Stimulated activated naive B cell treated with anti-CD40 and anti-IgM and Interleukin-4, amounts not matched to agents 10 μg/mL and 1 μg/mL and 100 μg/mL, for 72 hours (primary cell): ENCODE data around the gene TRAPPC5.

ENCODE experiments used
- ATAC-seq, 2 donors: fragments of 150-1000 bp; cut with Tn5 transposase; replicated peaks; 2 replicates each; pipeline ENCODE4 v1.10.0; 2021; ENCODE audit warnings: moderate library complexity in 1 of 2
- DNase-seq: peaks from one replicate; pipeline ENCODE4 v3.0.0; 2021
- H3K27ac Mint-ChIP-seq: one replicate; pipeline ENCODE4 v1.8.0; 2022; ENCODE audit warnings: mild to moderate bottlenecking, mixed read lengths
- H3K27me3 Mint-ChIP-seq, 2 donors: one replicate each; pipeline ENCODE4 v1.8.0; 2022; ENCODE audit warnings: mixed read lengths in 2 of 2
- H3K36me3 Mint-ChIP-seq, 2 donors: one replicate each; pipeline ENCODE4 v1.8.0; 2022; ENCODE audit warnings: mixed read lengths in 2 of 2, mild to moderate bottlenecking in 1 of 2
- H3K4me1 Mint-ChIP-seq, 2 donors: one replicate each; pipeline ENCODE4 v1.8.0; 2022; ENCODE audit warnings: mixed read lengths in 2 of 2, mild to moderate bottlenecking in 1 of 2
- H3K4me3 Mint-ChIP-seq, 2 donors: one replicate each; pipeline ENCODE4 v1.8.0; 2022; ENCODE audit warnings: mild to moderate bottlenecking in 2 of 2, mixed read lengths in 2 of 2, moderate library complexity in 1 of 2
- H3K9me3 Mint-ChIP-seq, 2 donors: one replicate each; pipeline ENCODE4 v1.8.0; 2022; ENCODE audit warnings: mixed read lengths in 2 of 2, mild to moderate bottlenecking in 1 of 2

The TRAPPC5 gene

DNA sequence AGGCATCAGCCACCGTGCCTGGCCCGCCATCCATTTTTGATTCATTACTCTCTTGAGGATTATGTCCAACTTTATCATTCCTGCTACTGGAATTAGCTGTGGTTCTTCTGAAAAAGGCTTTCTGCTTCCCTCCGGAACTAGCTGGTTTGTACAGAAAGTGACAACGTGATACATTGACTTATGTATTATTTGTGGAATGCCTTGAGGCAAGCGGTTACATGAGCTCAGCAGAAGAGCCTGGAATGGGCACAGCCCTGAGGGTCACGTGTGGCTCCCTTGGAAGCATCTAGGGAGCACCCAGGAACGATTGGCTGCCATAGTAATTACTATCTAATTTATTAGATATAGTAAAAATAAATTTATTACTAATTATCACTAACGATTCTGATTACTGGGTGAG lies 26.2 kb upstream of the TRAPPC5 start:
- peaks cover 9 to 23% of the 10 kb centered on the region in 2 donors for H3K4me1 Mint-ChIP-seq
- no peaks in the 10 kb centered on the region for H3K9me3 Mint-ChIP-seq
- peaks cover 0 to 7% of the 10 kb centered on the region in 2 donors for H3K27me3 Mint-ChIP-seq

DNA sequence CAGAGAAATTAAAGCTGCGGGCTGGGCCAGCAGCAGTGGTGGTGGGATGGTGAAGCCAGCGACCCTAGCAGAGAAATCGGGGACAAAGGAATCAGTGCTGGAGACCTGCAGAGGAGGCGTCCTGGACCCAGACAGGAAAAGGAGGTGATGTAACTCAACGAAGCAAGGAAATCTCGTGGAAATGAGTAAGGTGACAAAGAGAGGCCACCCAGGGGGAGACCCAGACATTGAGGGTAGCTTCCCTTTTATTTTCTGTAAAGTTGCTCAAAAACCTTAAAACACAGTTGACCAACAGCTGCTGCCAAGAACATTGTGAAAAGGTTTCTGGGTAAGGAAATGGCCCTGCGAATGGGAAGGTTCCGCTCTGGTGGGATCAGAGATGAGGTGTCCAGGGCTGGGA lies 25.1 kb upstream of the TRAPPC5 start:
- Mint-ChIP-seq H3K9me3 (no peaks in the 10 kb centered on the region), H3K4me3 (no peak overlapping the region), H3K27me3 (no peaks in the 10 kb centered on the region), H3K27ac (peak overlapping the region; percentile 32), H3K36me3 (peaks cover 0 to 2% of the 10 kb centered on the region in 2 donors), H3K4me1 (peaks cover 9 to 23% of the 10 kb centered on the region in 2 donors)
- no peak for ATAC-seq
- no peak for DNase-seq

More for the DNA sequence above, 26.2 kb upstream of the TRAPPC5 start:
- Mint-ChIP-seq H3K36me3 (peaks cover 0 to 2% of the 10 kb centered on the region in 2 donors), H3K4me3 (no peak overlapping the region), H3K27ac (no peak overlapping the region)
- no peak for ATAC-seq
- DNase-seq, result no peak

DNA sequence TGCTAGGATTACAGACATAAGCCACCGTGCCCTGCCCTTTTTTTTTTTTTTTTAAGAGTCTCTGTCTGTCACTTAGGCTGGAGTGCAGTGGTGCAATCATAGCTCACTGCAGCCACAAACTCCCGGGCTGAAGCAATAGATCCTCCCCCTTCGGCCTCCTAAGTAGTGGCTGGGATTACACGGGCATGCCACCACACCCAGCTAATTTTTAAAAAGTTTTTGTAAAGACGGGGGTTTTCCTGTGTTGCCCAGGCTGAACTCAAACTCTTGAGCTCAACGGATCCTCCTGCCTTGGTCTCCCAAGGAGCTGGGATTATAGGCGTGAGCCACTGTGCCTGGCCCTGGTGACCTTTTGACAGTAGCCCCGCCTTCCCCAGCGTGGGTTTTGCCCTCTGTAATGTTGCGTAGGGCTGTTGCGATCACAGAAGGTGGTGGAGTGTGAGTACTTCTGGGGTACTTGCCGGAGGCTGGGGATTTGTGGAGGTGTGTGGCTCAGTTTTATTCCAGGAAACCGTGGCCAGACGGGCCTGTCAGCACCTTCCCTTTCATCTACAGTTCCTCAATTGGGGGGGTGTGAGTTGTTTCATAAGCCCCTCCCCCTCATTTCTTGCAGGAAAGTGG lies 23.4 kb upstream of the TRAPPC5 start:
- H3K4me1 Mint-ChIP-seq, result peaks cover 7 to 19% of the 10 kb centered on the region in 2 donors
- peak; percentile 53 to 68 for ATAC-seq
- peak overlapping the region; percentile 13 to 82 for H3K4me3 Mint-ChIP-seq
- no peaks in the 10 kb centered on the region for H3K9me3 Mint-ChIP-seq
- H3K27me3 Mint-ChIP-seq, result no peaks in the 10 kb centered on the region
- H3K36me3 Mint-ChIP-seq, result peaks cover 0 to 2% of the 10 kb centered on the region in 2 donors
- peak; percentile 44 for DNase-seq
- H3K27ac Mint-ChIP-seq, result peak overlapping the region; percentile 90

DNA sequence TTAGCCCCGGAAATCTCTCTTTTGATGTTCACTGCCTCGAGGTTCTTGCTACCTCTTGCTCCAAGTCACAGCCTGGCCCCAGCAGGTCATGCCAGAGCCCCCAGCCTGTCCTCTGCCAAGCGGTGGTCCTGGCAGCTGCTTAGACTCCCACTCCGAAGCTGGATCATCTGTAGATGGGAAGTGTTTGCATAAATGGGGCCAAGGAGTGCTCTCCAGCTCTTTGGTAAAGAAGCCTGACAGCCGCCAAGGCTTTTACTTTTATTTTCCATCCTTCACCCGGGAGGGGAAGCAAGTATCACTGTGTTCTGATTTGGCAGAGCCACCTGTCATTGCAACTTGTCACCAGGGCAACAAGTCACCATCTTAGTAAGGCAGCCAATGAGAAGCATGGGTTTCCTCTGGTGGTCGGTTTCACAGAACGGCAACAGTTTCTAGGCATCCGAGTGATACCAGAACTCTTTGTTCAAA lies 22.4 kb upstream of the TRAPPC5 start:
- H3K27me3 Mint-ChIP-seq, result no peaks in the 10 kb centered on the region
- no peaks in the 10 kb centered on the region for H3K9me3 Mint-ChIP-seq
- peak; percentile 97 to 99 for ATAC-seq
- H3K4me3 Mint-ChIP-seq, result peak overlapping the region; percentile 78 to 82
- no peaks in the 10 kb centered on the region for H3K36me3 Mint-ChIP-seq
- peak; percentile 70 for DNase-seq
- peaks cover 5 to 15% of the 10 kb centered on the region in 2 donors for H3K4me1 Mint-ChIP-seq
- peak overlapping the region; percentile 90 for H3K27ac Mint-ChIP-seq

- Mint-ChIP-seq H3K36me3 (no peaks in the 10 kb centered on the region), H3K4me3 (no peak overlapping the region), H3K4me1 (peaks cover 3 to 15% of the 10 kb centered on the region in 2 donors), H3K27ac (no peak overlapping the region), H3K9me3 (no peaks in the 10 kb centered on the region), H3K27me3 (peaks cover 5 to 8% of the 10 kb centered on the region in 2 donors)
- DNase-seq, result no peak
- no peak for ATAC-seq
Measured at GRCh38 chr19:7661744-7662538, 18.7 kb upstream of the TRAPPC5 start.

DNA sequence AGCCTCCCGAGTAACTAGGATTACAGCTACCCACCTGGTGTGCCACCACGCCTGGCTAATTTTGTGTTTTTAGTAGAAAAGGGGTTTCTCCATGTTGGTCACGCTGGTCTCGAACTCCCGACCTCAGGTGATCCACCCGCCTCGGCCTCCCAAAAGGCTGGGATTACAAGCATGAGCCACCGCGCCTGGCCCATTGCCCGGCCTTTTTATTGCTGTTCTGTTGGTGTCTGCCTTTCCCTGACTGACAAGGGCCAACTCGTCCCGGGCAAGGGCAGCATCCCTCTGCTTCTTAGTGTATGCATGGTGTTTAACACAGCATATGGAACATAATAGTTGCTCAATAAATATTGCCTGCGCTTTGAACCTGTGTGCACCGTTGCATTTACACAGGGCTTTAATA lies 18.0 kb upstream of the TRAPPC5 start:
- no peak overlapping the region for H3K27ac Mint-ChIP-seq
- no peak overlapping the region for H3K4me3 Mint-ChIP-seq
- H3K36me3 Mint-ChIP-seq, result no peaks in the 10 kb centered on the region
- no peak for DNase-seq
- H3K9me3 Mint-ChIP-seq, result no peaks in the 10 kb centered on the region
- peaks cover 0 to 8% of the 10 kb centered on the region in 2 donors for H3K4me1 Mint-ChIP-seq
- ATAC-seq, result no peak
- H3K27me3 Mint-ChIP-seq, result peaks cover 10 to 13% of the 10 kb centered on the region in 2 donors

GRCh38 chr19:7663706-7664105 lies 16.9 kb upstream of the TRAPPC5 start:
- ATAC-seq (no peak), DNase-seq (no peak)
- peaks cover 10 to 13% of the 10 kb centered on the region in 2 donors for H3K27me3 Mint-ChIP-seq
- no peak overlapping the region for H3K4me3 Mint-ChIP-seq
- no peaks in the 10 kb centered on the region for H3K9me3 Mint-ChIP-seq
- H3K27ac Mint-ChIP-seq, result no peak overlapping the region
- no peaks in the 10 kb centered on the region for H3K36me3 Mint-ChIP-seq
- H3K4me1 Mint-ChIP-seq, result no peaks in the 10 kb centered on the region

DNA sequence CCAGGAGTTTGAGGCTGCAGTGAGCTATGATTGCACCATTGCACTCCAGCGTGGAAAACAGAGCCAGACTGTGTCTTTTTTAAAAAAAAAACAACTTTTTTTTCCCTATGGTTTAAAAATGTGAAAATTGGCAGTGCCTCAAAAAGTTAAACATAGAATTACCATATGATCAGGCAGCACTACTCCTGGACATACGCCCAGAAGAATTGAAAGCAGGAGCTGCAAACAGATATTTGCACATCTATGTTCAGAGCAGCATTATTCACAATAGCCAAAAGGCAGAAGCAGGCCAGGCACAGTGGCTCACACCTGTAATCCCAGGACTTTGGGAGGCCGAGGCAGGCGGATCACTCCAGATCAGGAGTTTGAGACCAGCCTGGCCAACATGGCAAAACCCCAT lies 15.6 kb upstream of the TRAPPC5 start:
- no peak for ATAC-seq
- DNase-seq, result no peak
- no peak overlapping the region for H3K4me3 Mint-ChIP-seq
- no peaks in the 10 kb centered on the region for H3K9me3 Mint-ChIP-seq
- H3K27ac Mint-ChIP-seq, result no peak overlapping the region
- peaks cover 19 to 23% of the 10 kb centered on the region in 2 donors for H3K27me3 Mint-ChIP-seq
- H3K36me3 Mint-ChIP-seq, result no peaks in the 10 kb centered on the region
- peaks cover 2% of the 10 kb centered on the region in 2 donors for H3K4me1 Mint-ChIP-seq

- H3K4me1 Mint-ChIP-seq, result peaks cover 9 to 10% of the 10 kb centered on the region in 2 donors
- ATAC-seq, result no peak
- peak within 1 kb of the TSS in 1 of 2 donors; percentile 22 for H3K4me3 Mint-ChIP-seq
- no peak for DNase-seq
- H3K27me3 Mint-ChIP-seq, result peaks cover 43 to 52% of the 10 kb centered on the region in 2 donors
- no peak within 1 kb of the TSS for H3K27ac Mint-ChIP-seq
- no peaks in the 10 kb centered on the region for H3K9me3 Mint-ChIP-seq
- no peaks in the 10 kb centered on the region for H3K36me3 Mint-ChIP-seq
Measured at GRCh38 chr19:7668842-7669241, 11.8 kb upstream of the TRAPPC5 start, which contains the start of gene RETN. TSS of gene RETN (plus strand) at chr19:7669049. CDS start at chr19:7669327, 278 bp downstream.

DNA sequence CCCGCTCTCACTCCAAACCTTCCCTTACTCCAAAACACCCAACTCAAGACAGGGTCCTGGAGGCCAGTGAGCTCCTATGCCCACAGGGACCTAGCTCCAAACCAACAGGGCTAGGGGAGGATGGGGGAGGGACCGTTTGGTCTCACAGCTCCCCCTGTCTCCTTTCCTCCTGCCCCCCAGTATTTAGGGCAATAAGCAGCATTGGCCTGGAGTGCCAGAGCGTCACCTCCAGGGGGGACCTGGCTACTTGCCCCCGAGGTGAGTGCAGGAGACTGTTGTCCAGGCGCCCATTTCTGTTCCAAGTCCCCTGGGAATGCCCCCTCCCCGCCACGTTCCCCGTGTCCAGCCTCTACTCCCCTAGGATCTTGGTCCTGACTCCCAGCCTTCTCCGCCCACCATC lies 11.0 kb upstream of the TRAPPC5 start:
- Mint-ChIP-seq H3K36me3 (peaks cover 0 to 3% of the 10 kb centered on the region in 2 donors), H3K27me3 (peaks cover 51 to 60% of the 10 kb centered on the region in 2 donors), H3K27ac (no peak overlapping the region), H3K9me3 (peaks cover 0 to 2% of the 10 kb centered on the region in 2 donors), H3K4me3 (no peak overlapping the region), H3K4me1 (peaks cover 9 to 12% of the 10 kb centered on the region in 2 donors)
- DNase-seq (no peak), ATAC-seq (no peak)

DNA sequence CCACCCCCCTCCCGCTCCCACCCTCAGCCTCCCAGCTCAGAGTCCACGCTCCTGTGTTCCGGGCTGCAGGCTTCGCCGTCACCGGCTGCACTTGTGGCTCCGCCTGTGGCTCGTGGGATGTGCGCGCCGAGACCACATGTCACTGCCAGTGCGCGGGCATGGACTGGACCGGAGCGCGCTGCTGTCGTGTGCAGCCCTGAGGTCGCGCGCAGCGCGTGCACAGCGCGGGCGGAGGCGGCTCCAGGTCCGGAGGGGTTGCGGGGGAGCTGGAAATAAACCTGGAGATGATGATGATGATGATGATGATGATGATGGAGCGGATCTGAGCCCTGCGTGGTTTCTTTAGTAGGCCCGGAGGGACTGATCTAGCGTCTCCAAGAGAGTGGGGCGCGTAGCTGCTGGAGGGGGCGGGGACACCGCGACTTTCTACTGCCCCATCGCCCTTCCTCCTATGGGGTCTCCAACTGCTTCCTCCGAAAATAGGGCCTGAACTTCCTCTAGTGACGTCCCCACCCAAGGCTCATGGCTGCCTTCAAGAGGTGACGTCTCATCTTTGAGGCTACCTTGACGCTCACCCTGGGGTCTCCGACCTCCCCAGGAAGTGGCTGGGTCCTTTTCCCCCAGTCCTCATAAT lies 10.4 kb upstream of the TRAPPC5 start:
- H3K4me3 Mint-ChIP-seq, result peak overlapping the region; percentile 71 to 80
- DNase-seq (no peak), ATAC-seq (peak; percentile 71 to 72)
- H3K27ac Mint-ChIP-seq, result peak overlapping the region; percentile 47
- peaks cover 0 to 3% of the 10 kb centered on the region in 2 donors for H3K36me3 Mint-ChIP-seq
- H3K4me1 Mint-ChIP-seq, result peaks cover 9 to 12% of the 10 kb centered on the region in 2 donors
- H3K9me3 Mint-ChIP-seq, result peaks cover 0 to 2% of the 10 kb centered on the region in 2 donors
- peaks cover 51 to 61% of the 10 kb centered on the region in 2 donors for H3K27me3 Mint-ChIP-seq

GRCh38 chr19:7670790-7671189 lies 9.8 kb upstream of the TRAPPC5 start:
- Mint-ChIP-seq H3K27ac (no peak overlapping the region), H3K4me3 (peak overlapping the region; percentile 71 to 80), H3K36me3 (peaks cover 0 to 3% of the 10 kb centered on the region in 2 donors), H3K4me1 (peaks cover 11 to 14% of the 10 kb centered on the region in 2 donors), H3K27me3 (peaks cover 53 to 61% of the 10 kb centered on the region in 2 donors), H3K9me3 (peaks cover 0 to 2% of the 10 kb centered on the region in 2 donors)
- DNase-seq, result no peak
- ATAC-seq, result peak in 1 of 2 donors; percentile 26

DNA sequence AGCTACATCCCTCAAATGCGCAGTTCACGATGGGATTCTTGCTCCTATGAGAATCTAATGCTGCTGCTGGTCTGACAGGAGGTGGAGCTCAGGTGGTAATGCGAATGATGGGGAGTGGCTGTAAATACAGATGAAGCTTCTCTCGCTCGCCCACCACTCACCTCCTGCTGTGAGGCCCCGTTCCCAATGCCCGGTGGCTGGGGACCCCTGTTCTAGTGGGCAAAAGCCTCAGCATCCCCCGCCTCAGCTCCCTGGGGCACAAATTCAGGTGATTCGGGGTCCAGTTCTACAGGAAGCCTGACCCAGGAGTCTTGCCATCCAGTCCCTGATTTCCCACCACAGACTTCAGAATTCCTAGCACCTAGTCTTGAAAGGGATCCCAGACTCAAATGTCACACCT lies 8.1 kb upstream of the TRAPPC5 start:
- Mint-ChIP-seq H3K36me3 (peaks cover 0 to 3% of the 10 kb centered on the region in 2 donors), H3K4me3 (no peak overlapping the region), H3K4me1 (peaks cover 25 to 28% of the 10 kb centered on the region in 2 donors), H3K9me3 (peaks cover 0 to 2% of the 10 kb centered on the region in 2 donors), H3K27me3 (peaks cover 52 to 58% of the 10 kb centered on the region in 2 donors), H3K27ac (no peak overlapping the region)
- DNase-seq (no peak), ATAC-seq (no peak)
